Measurements from ENCODE around the gene ARHGAP26.

Gene ARHGAP26

DNA sequence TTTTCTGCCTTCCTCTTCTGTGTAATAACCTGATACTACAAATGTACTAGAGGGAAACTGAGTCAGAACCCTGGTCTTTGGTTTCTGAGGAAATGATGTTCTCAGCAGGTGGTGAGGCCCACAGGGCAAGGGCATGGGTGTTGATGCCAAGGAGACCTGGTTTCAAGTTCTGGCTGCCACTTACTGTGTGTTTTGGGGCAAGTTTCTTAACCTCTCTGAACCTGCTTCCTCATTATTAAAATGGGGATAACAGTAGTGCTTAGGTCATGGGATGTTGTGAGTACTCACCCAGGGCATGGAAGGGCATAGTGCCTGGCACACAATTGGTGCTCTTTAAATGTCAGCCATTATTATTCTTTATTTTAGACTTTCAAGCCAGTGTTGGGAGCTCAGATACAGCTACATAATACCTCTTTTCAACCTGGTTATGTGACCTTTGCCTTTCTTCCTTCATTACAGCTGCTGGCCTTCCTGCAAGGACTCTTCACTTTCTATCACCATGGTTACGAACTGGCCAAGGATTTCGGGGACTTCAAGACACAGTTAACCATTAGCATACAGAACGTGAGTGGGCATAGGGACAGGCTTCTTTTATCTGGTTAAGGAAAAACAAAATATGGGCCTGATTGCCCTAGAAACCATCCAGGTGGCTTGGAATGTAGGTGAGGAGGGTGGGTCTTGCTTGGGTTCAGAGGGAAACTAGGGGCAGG, 131.5 kb downstream of the ARHGAP26 start:
- Histone ChIP-seq H3K9ac (ENCODE audit: low read length) (no peak overlapping the region), H3K9me3 (ENCODE audit: control insufficient read depth, low read length) (no peaks in the 10 kb centered on the region), H3K4me3 (ENCODE audit: low read length) (no peak overlapping the region), H3K27me3 (ENCODE audit: control insufficient read depth, insufficient read depth, low read length) (no peaks in the 10 kb centered on the region), H3K4me1 (ENCODE audit: control insufficient read depth, insufficient read depth, low read length) (no peaks in the 10 kb centered on the region), H3K36me3 (ENCODE audit: control insufficient read depth, insufficient read depth, low read length) (no peaks in the 10 kb centered on the region)

DNA sequence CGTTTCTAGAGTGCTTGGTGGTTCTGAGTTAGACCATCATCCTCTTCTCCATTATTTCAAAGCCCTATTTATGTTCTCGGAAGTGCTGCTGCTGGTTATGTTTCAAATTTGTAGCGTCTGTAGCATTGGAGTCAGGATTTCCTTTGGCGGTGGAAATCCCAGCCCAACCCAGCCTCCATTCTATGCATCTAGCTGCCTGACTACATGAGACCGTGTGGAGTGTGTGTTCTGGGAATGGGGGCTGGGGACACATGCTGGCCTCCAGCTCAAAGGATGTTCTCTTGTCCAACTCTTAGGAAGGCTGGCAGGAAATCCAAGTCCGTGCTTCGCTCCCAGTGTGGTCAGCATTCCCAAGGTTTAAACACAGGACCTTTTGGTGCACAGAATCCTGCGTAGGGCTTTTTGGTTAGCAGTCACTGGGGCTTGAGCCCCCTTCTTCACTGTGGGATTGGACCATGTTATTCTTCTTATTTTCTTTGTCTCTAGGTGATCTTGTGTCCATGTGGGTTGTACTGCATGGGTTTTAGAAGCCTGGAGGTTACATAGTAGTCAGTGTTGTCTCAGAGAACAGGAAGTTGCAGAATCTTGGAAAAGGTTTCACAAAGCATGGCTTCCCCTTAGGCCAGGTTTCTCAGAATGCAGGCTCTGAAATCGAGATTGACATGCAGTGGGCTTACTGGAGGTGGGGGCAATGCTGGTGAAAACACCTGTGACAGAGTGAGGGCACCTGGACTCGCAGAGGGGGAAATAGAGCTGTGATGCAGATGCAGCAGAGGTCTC, 132.2 kb downstream of the ARHGAP26 start:
- Histone ChIP-seq H3K4me1 (ENCODE audit: control insufficient read depth, insufficient read depth, low read length) (no peaks in the 10 kb centered on the region), H3K36me3 (ENCODE audit: control insufficient read depth, insufficient read depth, low read length) (peaks cover 5% of the 10 kb centered on the region), H3K27me3 (ENCODE audit: control insufficient read depth, insufficient read depth, low read length) (no peaks in the 10 kb centered on the region), H3K4me3 (ENCODE audit: low read length) (no peak overlapping the region), H3K9ac (ENCODE audit: low read length) (no peak overlapping the region), H3K9me3 (ENCODE audit: control insufficient read depth, low read length) (no peaks in the 10 kb centered on the region)

DNA sequence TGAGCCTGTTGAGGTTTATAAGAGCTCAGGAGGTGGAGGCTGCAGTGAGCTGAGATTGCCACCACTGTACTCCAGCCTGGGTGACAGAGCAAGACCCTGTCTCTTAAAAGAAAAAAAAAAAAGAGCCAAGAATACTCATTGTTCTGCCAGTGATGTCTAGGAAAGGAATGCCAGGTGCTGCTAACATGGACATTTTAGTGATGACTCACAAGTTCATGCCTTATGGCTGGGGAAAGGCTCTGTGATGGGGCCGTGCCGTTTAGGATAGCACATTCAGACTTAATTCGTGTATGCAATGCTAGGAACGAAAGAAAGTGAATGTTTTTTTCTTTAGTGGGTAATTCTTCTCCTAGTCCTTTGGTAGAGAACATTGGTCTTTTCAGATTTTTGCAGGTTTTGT, 134.2 kb downstream of the ARHGAP26 start:
- peaks cover 6% of the 10 kb centered on the region for H3K36me3 ChIP-seq (ENCODE audit: control insufficient read depth, insufficient read depth, low read length)
- H3K4me1 ChIP-seq (ENCODE audit: control insufficient read depth, insufficient read depth, low read length): no peaks in the 10 kb centered on the region
- H3K9ac ChIP-seq (ENCODE audit: low read length): no peak overlapping the region
- H3K9me3 ChIP-seq (ENCODE audit: control insufficient read depth, low read length): no peaks in the 10 kb centered on the region
- H3K27me3 ChIP-seq (ENCODE audit: control insufficient read depth, insufficient read depth, low read length): no peaks in the 10 kb centered on the region
- H3K4me3 ChIP-seq (ENCODE audit: low read length): no peak overlapping the region

DNA sequence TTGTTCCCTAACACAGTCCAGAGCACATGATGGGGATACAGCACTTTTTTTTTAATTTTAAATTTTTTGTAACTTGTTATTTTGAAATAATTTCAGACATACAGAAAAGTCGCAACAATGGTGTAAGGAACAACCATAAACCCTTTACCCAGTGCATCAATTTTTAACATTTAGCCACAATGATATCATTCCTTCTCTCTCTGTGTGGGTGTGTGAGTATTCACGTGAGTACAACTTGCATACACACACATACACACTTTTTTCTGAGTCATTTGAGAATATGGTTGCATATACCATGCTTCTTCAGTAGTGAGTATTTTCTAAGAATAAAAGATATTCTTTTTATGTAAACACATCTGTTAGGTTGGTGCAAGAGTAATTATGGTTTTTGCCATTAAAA, 135.2 kb downstream of the ARHGAP26 start:
- H3K4me1 ChIP-seq (ENCODE audit: control insufficient read depth, insufficient read depth, low read length): no peaks in the 10 kb centered on the region
- H3K36me3 ChIP-seq (ENCODE audit: control insufficient read depth, insufficient read depth, low read length): peaks cover 6% of the 10 kb centered on the region
- H3K9me3 ChIP-seq (ENCODE audit: control insufficient read depth, low read length): no peaks in the 10 kb centered on the region
- no peaks in the 10 kb centered on the region for H3K27me3 ChIP-seq (ENCODE audit: control insufficient read depth, insufficient read depth, low read length)
- H3K4me3 ChIP-seq (ENCODE audit: low read length): no peak overlapping the region
- H3K9ac ChIP-seq (ENCODE audit: low read length): no peak overlapping the region

DNA sequence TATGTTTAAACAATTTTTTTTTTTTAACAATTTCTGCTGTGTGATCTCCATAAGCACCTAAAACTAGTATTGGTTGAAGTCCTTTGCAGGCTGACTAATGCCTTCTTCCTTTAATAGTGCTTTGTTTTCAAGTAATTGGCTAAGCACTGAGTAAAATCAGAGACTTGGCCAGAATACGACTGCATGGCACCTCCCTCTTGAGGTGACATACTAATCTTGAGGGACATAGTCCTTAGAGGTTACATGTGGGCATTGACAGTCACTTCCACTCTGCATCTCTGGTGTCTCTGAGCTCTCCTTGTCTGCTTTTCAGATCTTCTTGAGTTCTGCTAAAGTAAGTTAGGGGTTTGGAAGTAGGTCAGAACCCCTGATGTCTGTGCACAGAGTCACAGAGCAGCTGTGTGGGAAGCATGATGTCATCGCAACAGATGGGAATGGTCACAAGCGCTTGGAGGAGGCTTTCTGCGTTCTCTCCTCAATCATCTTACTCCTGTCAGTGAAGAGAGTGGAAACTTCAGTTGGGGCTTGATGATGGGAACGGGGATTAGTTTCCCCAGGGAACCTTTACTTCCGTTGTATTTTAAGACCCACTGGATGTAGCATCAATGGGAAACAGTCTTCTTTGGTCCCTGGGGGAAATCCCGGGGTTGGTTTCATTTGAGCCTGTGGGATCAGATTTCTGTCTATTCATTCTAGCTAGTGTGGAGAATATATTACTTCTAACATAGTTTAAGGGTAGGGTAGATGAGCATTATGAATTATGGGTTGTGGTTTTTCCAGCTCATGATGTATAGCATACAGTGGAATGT, 136.9 kb downstream of the ARHGAP26 start:
- no peaks in the 10 kb centered on the region for H3K27me3 ChIP-seq (ENCODE audit: control insufficient read depth, insufficient read depth, low read length)
- no peak overlapping the region for H3K4me3 ChIP-seq (ENCODE audit: low read length)
- H3K9me3 ChIP-seq (ENCODE audit: control insufficient read depth, low read length): no peaks in the 10 kb centered on the region
- H3K36me3 ChIP-seq (ENCODE audit: control insufficient read depth, insufficient read depth, low read length): peaks cover 6% of the 10 kb centered on the region
- no peak overlapping the region for H3K9ac ChIP-seq (ENCODE audit: low read length)
- no peaks in the 10 kb centered on the region for H3K4me1 ChIP-seq (ENCODE audit: control insufficient read depth, insufficient read depth, low read length)

DNA sequence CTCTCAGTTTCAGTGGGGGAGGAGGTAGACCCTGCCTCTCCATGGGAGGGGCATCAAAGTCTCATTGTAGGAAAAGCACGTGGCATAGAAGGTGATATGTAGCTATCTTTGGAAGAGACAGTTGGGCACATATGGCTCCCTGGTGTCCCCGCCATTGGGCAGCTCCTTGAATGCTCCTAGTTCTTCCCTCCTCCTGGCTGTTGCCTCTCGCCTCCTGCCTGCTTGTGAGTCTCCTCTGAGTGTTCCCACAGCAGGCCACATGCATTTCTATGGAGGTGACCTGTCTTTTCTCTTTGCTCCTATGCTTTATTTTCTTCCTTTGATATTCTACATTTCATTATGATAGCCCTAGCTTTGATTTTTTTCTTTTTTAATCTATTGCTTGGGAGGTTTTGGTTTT, 138.5 kb downstream of the ARHGAP26 start:
- Histone ChIP-seq H3K36me3 (ENCODE audit: control insufficient read depth, insufficient read depth, low read length) (peaks cover 6% of the 10 kb centered on the region), H3K4me3 (ENCODE audit: low read length) (no peak overlapping the region), H3K9ac (ENCODE audit: low read length) (no peak overlapping the region), H3K9me3 (ENCODE audit: control insufficient read depth, low read length) (no peaks in the 10 kb centered on the region), H3K27me3 (ENCODE audit: control insufficient read depth, insufficient read depth, low read length) (no peaks in the 10 kb centered on the region), H3K4me1 (ENCODE audit: control insufficient read depth, insufficient read depth, low read length) (no peaks in the 10 kb centered on the region)

DNA sequence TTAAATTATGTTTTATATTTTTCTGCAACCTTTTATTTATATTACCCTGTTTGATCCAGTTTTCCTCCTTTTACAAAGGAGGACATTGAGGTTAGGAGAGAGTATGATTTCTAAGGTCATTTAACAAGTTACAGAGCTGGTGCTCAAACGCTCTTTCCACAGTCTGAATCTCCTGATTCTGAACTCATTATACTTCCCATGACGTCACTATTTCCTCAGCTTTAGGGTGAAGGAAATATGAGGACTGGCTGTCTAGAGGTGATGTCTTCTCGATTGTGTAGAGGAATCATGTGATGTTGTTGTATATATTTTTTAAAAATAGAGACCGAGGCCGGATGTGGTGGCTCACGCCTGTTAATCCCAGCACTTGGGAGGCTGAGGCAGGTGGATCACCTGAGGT, 140.0 kb downstream of the ARHGAP26 start:
- Histone ChIP-seq H3K9me3 (ENCODE audit: control insufficient read depth, low read length) (no peaks in the 10 kb centered on the region), H3K27me3 (ENCODE audit: control insufficient read depth, insufficient read depth, low read length) (no peaks in the 10 kb centered on the region), H3K36me3 (ENCODE audit: control insufficient read depth, insufficient read depth, low read length) (peaks cover 6% of the 10 kb centered on the region), H3K4me1 (ENCODE audit: control insufficient read depth, insufficient read depth, low read length) (no peaks in the 10 kb centered on the region), H3K9ac (ENCODE audit: low read length) (no peak overlapping the region), H3K4me3 (ENCODE audit: low read length) (no peak overlapping the region)

DNA sequence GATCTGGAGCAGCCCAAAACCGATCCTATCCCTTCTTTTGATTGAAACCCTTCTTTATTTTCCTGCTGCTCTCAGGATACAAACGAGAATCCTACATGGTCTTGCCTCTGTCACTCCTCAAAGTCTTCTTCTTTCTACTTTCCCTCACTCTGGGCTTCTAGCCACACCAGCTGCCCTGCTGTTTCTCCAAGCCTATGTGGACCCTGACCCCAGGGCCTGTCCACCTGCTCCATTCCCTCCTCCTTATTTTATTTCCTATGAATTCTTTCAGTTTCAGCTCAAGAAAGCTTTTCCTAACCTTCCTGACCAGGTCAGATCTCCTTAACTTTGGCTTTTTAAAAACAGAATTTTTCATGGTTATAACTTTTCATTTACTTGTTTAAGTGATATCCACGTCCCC, 141.0 kb downstream of the ARHGAP26 start:
- Histone ChIP-seq H3K4me1 (ENCODE audit: control insufficient read depth, insufficient read depth, low read length) (no peaks in the 10 kb centered on the region), H3K9me3 (ENCODE audit: control insufficient read depth, low read length) (no peaks in the 10 kb centered on the region), H3K36me3 (ENCODE audit: control insufficient read depth, insufficient read depth, low read length) (peaks cover 6% of the 10 kb centered on the region), H3K9ac (ENCODE audit: low read length) (no peak overlapping the region), H3K27me3 (ENCODE audit: control insufficient read depth, insufficient read depth, low read length) (no peaks in the 10 kb centered on the region), H3K4me3 (ENCODE audit: low read length) (no peak overlapping the region)

DNA sequence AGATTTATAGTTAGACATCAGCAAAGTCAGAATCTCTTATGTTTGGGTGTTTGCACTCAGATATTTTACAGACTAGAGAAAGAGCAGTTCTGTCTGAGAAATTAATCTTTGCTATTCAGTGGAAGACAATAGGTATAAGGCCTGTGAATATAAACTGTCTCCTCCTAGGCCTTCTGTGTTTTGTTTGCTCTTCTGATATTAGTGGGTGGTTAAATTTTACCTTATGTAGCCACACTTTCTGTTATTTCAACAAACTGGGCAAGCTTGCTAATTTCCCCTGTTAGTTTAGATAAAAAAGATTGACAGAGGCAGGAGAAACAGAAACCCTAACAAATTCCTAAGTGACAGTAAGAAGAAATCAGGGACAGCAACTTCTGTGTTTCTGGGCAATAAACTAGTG, 141.6 kb downstream of the ARHGAP26 start:
- Histone ChIP-seq H3K9ac (ENCODE audit: low read length) (no peak overlapping the region), H3K27me3 (ENCODE audit: control insufficient read depth, insufficient read depth, low read length) (no peaks in the 10 kb centered on the region), H3K9me3 (ENCODE audit: control insufficient read depth, low read length) (no peaks in the 10 kb centered on the region), H3K4me3 (ENCODE audit: low read length) (no peak overlapping the region), H3K4me1 (ENCODE audit: control insufficient read depth, insufficient read depth, low read length) (no peaks in the 10 kb centered on the region), H3K36me3 (ENCODE audit: control insufficient read depth, insufficient read depth, low read length) (peaks cover 6% of the 10 kb centered on the region)

DNA sequence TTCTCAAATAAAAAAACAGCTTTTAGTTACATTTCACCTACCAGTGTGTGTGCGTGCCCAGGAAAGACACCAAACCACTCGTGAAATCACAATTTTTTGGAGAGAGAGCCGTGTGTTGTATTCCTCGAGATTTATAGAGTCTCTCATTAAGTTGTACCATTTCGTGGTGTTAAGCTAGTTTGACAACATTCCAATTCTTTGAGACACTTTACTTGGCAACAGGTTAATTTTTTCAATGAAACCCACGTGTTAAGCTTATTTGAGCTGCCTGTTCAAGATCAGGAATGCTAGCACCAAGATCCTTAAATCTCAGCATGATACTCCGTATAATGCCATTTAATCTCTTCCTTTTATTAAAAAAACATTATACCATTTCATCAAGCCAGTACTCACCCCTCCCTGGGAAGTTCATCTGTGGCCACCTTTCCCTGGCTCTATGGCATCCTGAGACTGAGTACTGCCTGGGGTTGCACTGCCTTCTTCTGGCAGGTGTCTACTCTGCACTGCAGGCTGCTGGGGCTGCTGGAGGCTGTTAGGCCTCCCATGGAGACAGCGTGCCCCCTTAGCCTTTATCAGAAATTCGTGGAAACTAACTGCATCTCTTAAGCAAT, 143.7 kb downstream of the ARHGAP26 start:
- H3K36me3 ChIP-seq (ENCODE audit: control insufficient read depth, insufficient read depth, low read length): no peaks in the 10 kb centered on the region
- no peak overlapping the region for H3K4me3 ChIP-seq (ENCODE audit: low read length)
- H3K9me3 ChIP-seq (ENCODE audit: control insufficient read depth, low read length): no peaks in the 10 kb centered on the region
- H3K4me1 ChIP-seq (ENCODE audit: control insufficient read depth, insufficient read depth, low read length): no peaks in the 10 kb centered on the region
- no peak overlapping the region for H3K9ac ChIP-seq (ENCODE audit: low read length)
- no peaks in the 10 kb centered on the region for H3K27me3 ChIP-seq (ENCODE audit: control insufficient read depth, insufficient read depth, low read length)

DNA sequence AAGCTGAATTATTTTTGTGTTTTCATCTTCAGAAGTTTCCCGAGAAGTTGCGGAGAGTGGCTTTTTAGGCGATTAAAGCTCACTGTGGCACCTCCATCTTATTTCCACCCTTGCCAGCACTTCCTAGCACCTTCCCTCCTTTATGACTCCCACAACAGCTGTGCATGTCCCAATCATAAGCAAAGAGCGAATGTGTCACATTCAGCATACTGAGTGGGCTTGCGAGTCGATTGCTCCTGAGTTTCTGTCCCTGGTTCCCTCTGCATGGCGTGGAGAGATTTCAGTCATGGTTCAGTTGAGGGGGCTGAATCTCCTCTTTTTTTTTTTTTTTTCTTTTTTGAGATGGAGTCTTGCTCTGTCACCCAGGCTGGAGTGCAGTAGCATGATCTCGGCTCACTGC, 144.9 kb downstream of the ARHGAP26 start:
- Histone ChIP-seq H3K9ac (ENCODE audit: low read length) (no peak overlapping the region), H3K27me3 (ENCODE audit: control insufficient read depth, insufficient read depth, low read length) (no peaks in the 10 kb centered on the region), H3K4me1 (ENCODE audit: control insufficient read depth, insufficient read depth, low read length) (no peaks in the 10 kb centered on the region), H3K4me3 (ENCODE audit: low read length) (no peak overlapping the region), H3K9me3 (ENCODE audit: control insufficient read depth, low read length) (no peaks in the 10 kb centered on the region), H3K36me3 (ENCODE audit: control insufficient read depth, insufficient read depth, low read length) (no peaks in the 10 kb centered on the region)
